CD14-positive monocyte (primary cell): ENCODE data around the gene EIF1B. TPM values are rescaled to one million over a fixed set of nuclear protein-coding genes. Genes with fewer than 3 reads are reported as not detected.

Source experiments
- DNase-seq, 3 donors: peaks; one replicate each; pipeline ENCODE4 v3.0.0-alpha.2; 2011 to 2022
- H2AFZ ChIP-seq: 2 replicates; pipeline ENCODE4 v1.6.0; 2012; ENCODE audit warnings: mild to moderate bottlenecking, low read depth, low read length, inconsistent platforms; ENCODE audit not compliant: insufficient read depth, poor library complexity, severe bottlenecking
- H3K27ac ChIP-seq, 2 donors: 1 replicate in 1 of 2; 2 replicates in 1 of 2; pipeline ENCODE4 v1.5.1; 2012 to 2013; ENCODE audit warnings: low read length in 2 of 2, control low read depth in 1 of 2, inconsistent platforms in 1 of 2, low read depth in 1 of 2, mild to moderate bottlenecking in 1 of 2
- H3K27me3 ChIP-seq, 2 donors: one replicate each; pipeline versions ENCODE4 v1.6.0 to v1.6.1; 2011 to 2013; ENCODE audit warnings: low read length in 2 of 2; ENCODE audit not compliant: control insufficient read depth in 2 of 2, insufficient read depth in 2 of 2
- H3K36me3 ChIP-seq, 2 donors: replicated peaks in 1 of 2; 1 replicate in 1 of 2; 2 replicates in 1 of 2; pipeline versions ENCODE4 v1.5.1 to v1.6.1; 2012 to 2013; ENCODE audit warnings: low read length in 2 of 2, control low read depth in 1 of 2, inconsistent platforms in 1 of 2, mild to moderate bottlenecking in 1 of 2; ENCODE audit not compliant: insufficient read depth in 2 of 2, control insufficient read depth in 1 of 2
- H3K4me1 ChIP-seq, 2 donors: 1 replicate in 1 of 2; 2 replicates in 1 of 2; pipeline versions ENCODE4 v1.5.1 to v1.6.1; 2012 to 2013; ENCODE audit warnings: low read length in 2 of 2, control low read depth in 1 of 2, inconsistent platforms in 1 of 2, mild to moderate bottlenecking in 1 of 2, moderate library complexity in 1 of 2; ENCODE audit not compliant: insufficient read depth in 2 of 2, control insufficient read depth in 1 of 2
- H3K4me2 ChIP-seq: replicated peaks from 2 replicates; pipeline ENCODE3; 2012; ENCODE audit warnings: low read length, moderate library complexity, mild to moderate bottlenecking; ENCODE audit not compliant: poor library complexity, severe bottlenecking; ENCODE audit errors: extremely low read depth
- H3K4me3 ChIP-seq, 3 experiments: fragments of 200-600 bp in 1 of 3; sonication (generic) in 1 of 3; replicated peaks in 1 of 3; 1 replicate in 2 of 3; 2 replicates in 1 of 3; pipeline ENCODE4 v1.5.1; 2011 to 2013; ENCODE audit warnings: low read length in 3 of 3, mild to moderate bottlenecking in 3 of 3, control low read depth in 2 of 3, low read depth in 2 of 3, inconsistent platforms in 1 of 3, moderate library complexity in 1 of 3
- H3K79me2 ChIP-seq: 2 replicates; pipeline ENCODE4 v1.6.0; 2012; ENCODE audit warnings: mild to moderate bottlenecking, control low read depth, inconsistent platforms, low read length, moderate library complexity; ENCODE audit not compliant: insufficient read depth
- H3K9ac ChIP-seq: 2 replicates; pipeline ENCODE4 v1.6.0; 2017; ENCODE audit warnings: low read length, mild to moderate bottlenecking; ENCODE audit not compliant: insufficient read depth, poor library complexity, severe bottlenecking
- H3K9me3 ChIP-seq, 2 donors: replicated peaks in 1 of 2; 1 replicate in 1 of 2; 2 replicates in 1 of 2; pipeline versions ENCODE4 v1.5.1 to v1.6.1; 2012 to 2013; ENCODE audit warnings: low read length in 2 of 2, control low read depth in 1 of 2; ENCODE audit not compliant: control insufficient read depth in 1 of 2, insufficient read depth in 1 of 2
- H4K20me1 ChIP-seq: 2 replicates; pipeline ENCODE4 v1.6.0; 2012; ENCODE audit warnings: mild to moderate bottlenecking, low read length, control low read depth, moderate library complexity; ENCODE audit not compliant: insufficient read depth
- H3K27ac Mint-ChIP-seq, 7 donors: one replicate each; pipeline ENCODE4 v1.8.0; 2020; ENCODE audit warnings: mild to moderate bottlenecking in 7 of 7, mixed read lengths in 7 of 7, moderate library complexity in 6 of 7, inconsistent platforms in 2 of 7
- H3K27me3 Mint-ChIP-seq, 3 donors: one replicate each; pipeline ENCODE4 v1.8.0; 2021 to 2022; ENCODE audit warnings: low read depth in 3 of 3, mild to moderate bottlenecking in 3 of 3, mixed read lengths in 3 of 3, moderate library complexity in 3 of 3, inconsistent platforms in 1 of 3
- H3K36me3 Mint-ChIP-seq, 2 donors: one replicate each; pipeline ENCODE4 v1.8.0; 2020; ENCODE audit warnings: mixed read lengths in 2 of 2, inconsistent platforms in 1 of 2, mild to moderate bottlenecking in 1 of 2
- H3K4me1 Mint-ChIP-seq: one replicate; pipeline ENCODE4 v1.8.0; 2020; ENCODE audit warnings: mild to moderate bottlenecking, mixed read lengths
- H3K4me3 Mint-ChIP-seq, 2 donors: one replicate each; pipeline ENCODE4 v1.8.0; 2020; ENCODE audit warnings: mild to moderate bottlenecking in 2 of 2, mixed read lengths in 2 of 2, moderate library complexity in 1 of 2
- H3K9me3 Mint-ChIP-seq, 7 donors: one replicate each; pipeline ENCODE4 v1.8.0; 2020 to 2022; ENCODE audit warnings: mixed read lengths in 7 of 7, mild to moderate bottlenecking in 6 of 7, moderate library complexity in 6 of 7, inconsistent platforms in 2 of 7
- CTCF ChIP-seq: fragments of 200-600 bp; IDR thresholded peaks from one replicate; pipeline ENCODE4 v1.8.0; 2022; ENCODE audit warnings: antibody characterized with exemption, mild to moderate bottlenecking
- WGBS: methylation state at CpG from one replicate; pipeline ENCODE4 v1.1.5; 2013; ENCODE audit warnings: missing lambda C conversion rate; ENCODE audit not compliant: insufficient coverage; 5-methylcytosine and 5-hydroxymethylcytosine counted together
- intact Hi-C, 2 donors: fragments of 100-400 bp; cut with micrococcal nuclease; formaldehyde crosslinking; loops; one replicate each; pipeline versions ENCODE4 v1.15.0 to v1.15.1; 2023
- polyA plus RNA-seq, 3 donors: library from polyadenylated mRNA; depleted of rRNA in 1 of 3; unstranded in 2 of 3; stranded (reverse) in 1 of 3; fragments of 300-500 nt in 2 of 3; fragments of >200 nt in 1 of 3; fragmentation: Illumina TruSeq in 2 of 3; gene quantifications; 1 replicate in 2 of 3; 2 replicates in 1 of 3; pipeline ENCODE4 v1.2.3, GENCODE V29; 2012 to 2021

Gene EIF1B
- polyA plus RNA-seq, 3 donors = 51.8 to 95.4 (median 70.8) TPM

GRCh38 chr3:40306336-40306735, 3.2 kb upstream of the EIF1B start:
- peaks cover 0 to 2% (median 0%) of the 10 kb centered on the region in 7 donors for H3K9me3 Mint-ChIP-seq
- H3K4me1 Mint-ChIP-seq = peaks cover 34% of the 10 kb centered on the region
- no peaks in the 10 kb centered on the region for H3K9me3 ChIP-seq
- H2AFZ ChIP-seq = no peak overlapping the region
- H3K36me3 Mint-ChIP-seq = peaks cover 6 to 7% of the 10 kb centered on the region in 2 donors
- DNase-seq = no peak
- no peak overlapping the region for H3K4me3 Mint-ChIP-seq
- peaks cover 22 to 35% of the 10 kb centered on the region in 2 donors for H3K4me1 ChIP-seq
- H3K27ac Mint-ChIP-seq = peak overlapping the region in 1 of 7 donors; percentile 31
- no peak overlapping the region for H3K4me3 ChIP-seq
- peaks cover 1 to 5% of the 10 kb centered on the region in 2 donors for H3K36me3 ChIP-seq
- TF ChIP-seq CTCF = no peak
- no peaks in the 10 kb centered on the region for H4K20me1 ChIP-seq
- intact Hi-C loops = loop anchor here in 1 of 2 donors (5.0 kb wide), 1 partner anchor 146 kb away; no protein-coding TSS in a partner anchor
- no peaks in the 10 kb centered on the region for H3K27me3 Mint-ChIP-seq
- WGBS = 100% methylated on average over 2 of the region's 3 CpGs
- no peak overlapping the region for H3K27ac ChIP-seq
- no peak overlapping the region for H3K4me2 ChIP-seq
- H3K27me3 ChIP-seq = no peaks in the 10 kb centered on the region
- no peak overlapping the region for H3K9ac ChIP-seq
- H3K79me2 ChIP-seq = peaks cover 18% of the 10 kb centered on the region

- Histone ChIP-seq H3K9me3 (no peaks in the 10 kb centered on the region), H2AFZ (no peak overlapping the region), H3K9ac (no peak overlapping the region), H3K4me3 (no peak overlapping the region), H3K79me2 (peaks cover 26% of the 10 kb centered on the region), H3K4me1 (peaks cover 22 to 36% of the 10 kb centered on the region in 2 donors), H3K27ac (no peak overlapping the region), H3K4me2 (no peak overlapping the region), H3K36me3 (peaks cover 9 to 13% of the 10 kb centered on the region in 2 donors), H3K27me3 (no peaks in the 10 kb centered on the region), H4K20me1 (no peaks in the 10 kb centered on the region)
- H3K27me3 Mint-ChIP-seq = no peaks in the 10 kb centered on the region
- DNase-seq = no peak
- peaks cover 15 to 16% of the 10 kb centered on the region in 2 donors for H3K36me3 Mint-ChIP-seq
- TF ChIP-seq CTCF = no peak
- H3K4me1 Mint-ChIP-seq = peaks cover 37% of the 10 kb centered on the region
- no peaks in the 10 kb centered on the region for H3K9me3 Mint-ChIP-seq
- intact Hi-C loops = loop anchor here in 1 of 2 donors (5.0 kb wide), 1 partner anchor 145 kb away; no protein-coding TSS in a partner anchor
- H3K4me3 Mint-ChIP-seq = no peak overlapping the region
- WGBS = no CpG with 5 or more reads among the region's 1 CpG
- no peak overlapping the region for H3K27ac Mint-ChIP-seq
These were observed 2.3 kb upstream of the EIF1B start for GRCh38 chr3:40307176-40307575.
